SK-N-SH (cell line): ENCODE data around the gene NME3. TPM values are rescaled to one million over a fixed set of nuclear protein-coding genes. Genes with fewer than 3 reads are reported as not detected.
"Not testable (repeated sequence)": the region's sequence is repeated elsewhere in the genome, so short reads cannot be mapped to it uniquely, and the experiment has no call there.

ENCODE experiments used
- CTCF ChIA-PET: fragments of 300-600, 350-600 bp; formaldehyde crosslinking; extraction: SDS; loops from one replicate; lab custom pipeline; 2021; lab: Yijun Ruan, JAX
- POLR2A ChIA-PET: fragments of 350-600 bp; sonication (Branson Sonifier 250); formaldehyde crosslinking; extraction: SDS; loops from one replicate; lab custom pipeline; 2020; ENCODE audit warnings: antibody characterized with exemption, inconsistent platforms; lab: Yijun Ruan, JAX
- DNase-seq: peaks from one replicate; pipeline ENCODE4 v3.0.0; 2012
- H2AFZ ChIP-seq: fragments of 200-600 bp; sonication (generic); 2 replicates; pipeline ENCODE4 v1.8.1; 2016; ENCODE audit warnings: antibody characterized with exemption, mild to moderate bottlenecking, low read depth
- H3F3A ChIP-seq: fragments of 200-600 bp; sonication (generic); replicated peaks from 2 replicates; pipeline ENCODE3; 2016; ENCODE audit warnings: antibody characterized with exemption, mild to moderate bottlenecking; ENCODE audit not compliant: insufficient read depth
- H3K27ac ChIP-seq, 2 experiments: fragments of 200-500 bp in 1 of 2; fragments of 200-600 bp in 1 of 2; sonication (Bioruptor generic) in 1 of 2; sonication (generic), shearing (Covaris generic) in 1 of 2; 2 replicates each; pipeline versions ENCODE4 v1.5.1 to v1.6.1; 2014 to 2016; ENCODE audit warnings: low read depth in 2 of 2, inconsistent platforms in 1 of 2, low read length in 1 of 2, mild to moderate bottlenecking in 1 of 2, mixed read lengths in 1 of 2
- H3K27me3 ChIP-seq: fragments of 200-600 bp; sonication (generic), shearing (Covaris generic); 2 replicates; pipeline ENCODE4 v1.6.1; 2016; ENCODE audit warnings: mixed run types; ENCODE audit not compliant: insufficient read depth
- H3K36me3 ChIP-seq, 2 experiments: fragments of 200-500 bp in 1 of 2; fragments of 200-600 bp in 1 of 2; sonication (Bioruptor generic) in 1 of 2; sonication (generic) in 1 of 2; replicated peaks in 1 of 2; 2 replicates each; pipeline versions ENCODE3 to v1.5.1; 2014 to 2016; ENCODE audit warnings: low read length in 1 of 2, mild to moderate bottlenecking in 1 of 2; ENCODE audit not compliant: insufficient read depth in 2 of 2, control insufficient read depth in 1 of 2
- H3K4me1 ChIP-seq, 2 experiments: fragments of 200-500 bp in 1 of 2; fragments of 200-600 bp in 1 of 2; sonication (Bioruptor generic) in 1 of 2; sonication (generic), shearing (Covaris generic) in 1 of 2; 2 replicates each; pipeline versions ENCODE4 v1.5.1 to v1.6.1; 2014 to 2016; ENCODE audit warnings: low read depth in 1 of 2, low read length in 1 of 2, mixed run types in 1 of 2; ENCODE audit not compliant: insufficient read depth in 2 of 2, control insufficient read depth in 1 of 2
- H3K4me2 ChIP-seq: fragments of 200-600 bp; sonication (generic), shearing (Covaris generic); 2 replicates; pipeline ENCODE4 v1.6.1; 2017; ENCODE audit warnings: mixed run types
- H3K4me3 ChIP-seq, 2 experiments: fragments of 200-500 bp in 1 of 2; fragments of 200-600 bp in 1 of 2; sonication (Bioruptor generic) in 1 of 2; sonication (generic), shearing (Covaris generic) in 1 of 2; 2 replicates each; pipeline versions ENCODE4 v1.5.1 to v1.8.1; 2014 to 2016; ENCODE audit warnings: low read depth in 2 of 2, inconsistent platforms in 1 of 2, low read length in 1 of 2, mild to moderate bottlenecking in 1 of 2, mixed read lengths in 1 of 2, moderate library complexity in 1 of 2
- H3K79me2 ChIP-seq: fragments of 200-600 bp; sonication (generic); 2 replicates; pipeline ENCODE4 v1.8.1; 2017; ENCODE audit warnings: mild to moderate bottlenecking; ENCODE audit not compliant: insufficient read depth
- H3K9ac ChIP-seq: fragments of 200-600 bp; sonication (generic); 2 replicates; pipeline ENCODE4 v1.6.1; 2017; ENCODE audit warnings: mixed run types
- H3K9me2 ChIP-seq: fragments of 200-600 bp; sonication (generic); 2 replicates; pipeline ENCODE4 v1.6.1; 2017; ENCODE audit warnings: mixed run types
- H3K9me3 ChIP-seq: fragments of 200-600 bp; sonication (generic); 2 replicates; pipeline ENCODE4 v1.6.1; 2017; ENCODE audit warnings: mixed run types, mild to moderate bottlenecking, moderate library complexity
- H4K20me1 ChIP-seq: fragments of 200-600 bp; sonication (generic); 2 replicates; pipeline ENCODE4 v1.6.1; 2017; ENCODE audit warnings: mild to moderate bottlenecking, mixed run types; ENCODE audit not compliant: insufficient read depth
- EP300 ChIP-seq, 2 experiments: IDR thresholded peaks; 2 replicates each; pipeline versions ENCODE4 v1.4.0 to v1.6.1; 2012; ENCODE audit warnings: borderline replicate concordance in 1 of 2, low read depth in 1 of 2, low read length in 1 of 2
- FOSL2 ChIP-seq: IDR thresholded peaks from 2 replicates; pipeline ENCODE4 v1.4.0; 2012; ENCODE audit warnings: low read depth, mild to moderate bottlenecking, moderate library complexity, borderline replicate concordance
- POLR2AphosphoS5 ChIP-seq: IDR thresholded peaks from 2 replicates; pipeline ENCODE4 v1.6.1; 2012; ENCODE audit warnings: low read depth, low read length
- TEAD4 ChIP-seq: IDR thresholded peaks from 2 replicates; pipeline ENCODE4 v1.4.0; 2012; ENCODE audit warnings: mild to moderate bottlenecking, borderline replicate concordance; ENCODE audit not compliant: insufficient read depth
- WGBS: methylation state at CpG from one replicate; pipeline ENCODE4 v1.1.6; 2017; ENCODE audit warnings: low lambda C conversion rate; 5-methylcytosine and 5-hydroxymethylcytosine counted together
- polyA plus RNA-seq, 3 experiments: library from polyadenylated mRNA; depleted of rRNA; stranded (reverse); fragments of >200 nt; gene quantifications; 2 replicates each; pipeline ENCODE4 v1.2.3, GENCODE V29; 2012
- TF ChIP-seq, protein P1 (sequence below): fragments of 150-350 bp; IDR thresholded peaks from 2 replicates; pipeline ENCODE4 v1.6.1; 2016; ENCODE audit warnings: mild to moderate bottlenecking, low read depth, low read length

The NME3 gene
- polyA plus RNA-seq, 1 of the 3 experiments (the other 2 are of a cell fraction), result 77.2 TPM

DNA sequence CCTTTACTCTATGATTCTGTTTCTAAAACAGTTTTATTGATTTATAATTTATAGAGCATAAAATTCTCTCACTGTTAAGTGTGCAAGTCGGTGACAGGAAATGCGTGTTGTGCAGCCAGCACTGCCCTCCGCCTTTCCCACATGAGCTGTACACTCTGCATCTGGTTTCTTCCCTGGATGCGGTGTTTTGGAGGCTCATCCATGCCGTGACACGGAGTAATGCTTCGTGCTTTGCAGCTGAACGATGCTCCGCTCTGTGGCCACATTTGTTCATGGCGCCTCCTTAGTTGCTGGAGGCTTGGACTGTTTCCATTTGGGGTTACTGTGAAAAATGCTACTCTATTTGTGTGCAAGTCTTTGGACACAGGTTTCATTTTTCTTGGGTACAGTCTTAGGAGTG is 29.4 kb upstream of the NME3 start:
- Histone ChIP-seq H3K9ac (no peak overlapping the region), H3K4me3 (no peak overlapping the region), H3K9me2 (no peaks in the 10 kb centered on the region), H3K36me3 (peaks cover 0 to 4% of the 10 kb centered on the region in 2 experiments), H3K79me2 (no peaks in the 10 kb centered on the region), H3F3A (no peaks in the 10 kb centered on the region), H3K9me3 (no peaks in the 10 kb centered on the region), H3K4me2 (no peak overlapping the region), H3K27me3 (no peaks in the 10 kb centered on the region), H3K4me1 (no peaks in the 10 kb centered on the region), H3K27ac (no peak overlapping the region), H4K20me1 (no peaks in the 10 kb centered on the region), H2AFZ (no peak overlapping the region)
- 48% methylated on average over 9 of the region's 10 CpGs for WGBS
- TF ChIP-seq EP300 (IDR thresholded peaks at IDR 0.05; ENCODE audit: borderline replicate concordance in 1 of 2, low read depth in 1 of 2, low read length in 1 of 2), result no peak
- no peak for TF ChIP-seq TEAD4
- no peak for TF ChIP-seq FOSL2
- CTCF ChIA-PET, result no interaction called here
- no peak for DNase-seq
- POLR2A ChIA-PET, result no interaction called here

DNA sequence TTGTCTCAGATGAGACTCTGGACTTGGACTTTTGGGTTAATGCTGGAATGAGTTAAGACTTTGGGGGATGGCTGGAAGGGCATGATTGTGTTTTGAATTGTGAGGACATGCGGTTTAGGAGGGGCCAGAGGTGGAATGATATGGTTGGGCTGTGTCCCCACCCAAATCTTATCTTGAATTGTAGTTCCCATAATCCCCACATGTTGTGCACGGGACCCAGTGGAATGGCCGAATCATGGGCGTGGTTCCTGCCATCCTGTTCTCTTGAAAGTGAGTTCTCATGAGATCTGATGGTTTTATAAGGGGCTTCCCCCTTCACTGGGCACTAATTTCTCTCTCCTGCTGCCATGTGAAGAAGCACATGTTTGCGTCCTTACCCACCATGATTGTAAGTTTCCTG is 27.9 kb upstream of the NME3 start:
- H3K4me3 ChIP-seq, DNase-seq, H4K20me1 ChIP-seq, H3F3A ChIP-seq, H3K79me2 ChIP-seq, H3K4me1 ChIP-seq, H3K4me2 ChIP-seq, H3K9ac ChIP-seq, CTCF ChIA-PET, H3K9me2 ChIP-seq, H2AFZ ChIP-seq, H3K27me3 ChIP-seq, H3K36me3 ChIP-seq, H3K9me3 ChIP-seq, POLR2A ChIA-PET, H3K27ac ChIP-seq: not testable (repeated sequence)
- 62% methylated on average over 5 of the region's 5 CpGs for WGBS

DNA sequence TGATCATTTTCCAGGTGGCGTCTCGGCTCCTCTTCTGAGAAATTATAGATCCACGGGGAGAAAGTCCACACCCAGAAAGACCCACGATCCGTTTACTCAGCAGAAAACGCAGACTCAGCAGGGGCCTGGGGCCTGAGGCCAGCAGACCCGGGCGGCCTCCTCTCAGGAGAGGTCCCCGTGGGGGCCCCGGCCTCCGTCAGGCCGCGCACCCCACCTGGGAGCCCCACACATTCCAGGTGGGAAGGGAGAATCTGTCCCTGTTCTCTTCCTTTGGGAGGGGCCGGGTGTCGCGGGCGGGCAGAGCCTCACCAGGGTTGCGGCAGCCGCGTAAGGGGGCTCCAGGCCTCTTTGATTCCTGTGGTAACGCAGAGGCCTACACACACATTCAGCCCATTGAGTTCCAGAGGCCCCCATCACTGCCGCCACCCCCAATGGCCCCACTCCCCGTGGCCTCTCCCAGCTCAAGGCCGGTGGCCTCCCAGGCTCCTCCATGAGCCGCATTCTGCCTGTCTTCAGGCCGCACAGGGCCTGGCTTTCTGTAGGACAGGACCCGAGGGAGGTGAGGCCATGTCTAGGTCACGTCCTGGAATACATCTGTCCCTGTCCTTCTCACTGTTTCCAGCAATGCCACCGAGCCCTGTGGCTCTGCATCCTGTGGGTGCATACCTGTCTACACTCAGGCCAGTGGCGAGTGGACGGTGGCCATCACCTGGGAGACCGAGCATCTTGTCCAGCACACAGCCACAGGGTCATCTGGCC is 23.7 kb upstream of the NME3 start:
- CTCF ChIA-PET, result interaction anchor here (1.1 kb wide), 1 partner anchor 134 kb away, joined by 3 read pairs; no protein-coding TSS in a partner anchor
- no peak overlapping the region for H2AFZ ChIP-seq

More for the DNA sequence above, 23.7 kb upstream of the NME3 start:
- no peaks in the 10 kb centered on the region; a peak in 1 of 4 replicates for H3K4me1 ChIP-seq
- POLR2A ChIA-PET, result interaction anchor here (0.7 kb wide), 1 partner anchor 50 kb away, joined by 3 read pairs; no protein-coding TSS in a partner anchor
- H3K4me3 ChIP-seq, result no peak overlapping the region
- no peak overlapping the region for H3K27ac ChIP-seq
- no peaks in the 10 kb centered on the region for H3K27me3 ChIP-seq
- H3K79me2 ChIP-seq, result no peaks in the 10 kb centered on the region
- H3K9me3 ChIP-seq, result no peaks in the 10 kb centered on the region
- H3K36me3 ChIP-seq, result peaks cover 0 to 12% of the 10 kb centered on the region in 2 experiments
- TF ChIP-seq, protein P1, sequence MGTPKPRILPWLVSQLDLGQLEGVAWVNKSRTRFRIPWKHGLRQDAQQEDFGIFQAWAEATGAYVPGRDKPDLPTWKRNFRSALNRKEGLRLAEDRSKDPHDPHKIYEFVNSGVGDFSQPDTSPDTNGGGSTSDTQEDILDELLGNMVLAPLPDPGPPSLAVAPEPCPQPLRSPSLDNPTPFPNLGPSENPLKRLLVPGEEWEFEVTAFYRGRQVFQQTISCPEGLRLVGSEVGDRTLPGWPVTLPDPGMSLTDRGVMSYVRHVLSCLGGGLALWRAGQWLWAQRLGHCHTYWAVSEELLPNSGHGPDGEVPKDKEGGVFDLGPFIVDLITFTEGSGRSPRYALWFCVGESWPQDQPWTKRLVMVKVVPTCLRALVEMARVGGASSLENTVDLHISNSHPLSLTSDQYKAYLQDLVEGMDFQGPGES, result no peak
- no peak for TF ChIP-seq POLR2AphosphoS5
- no peaks in the 10 kb centered on the region for H4K20me1 ChIP-seq
- no peak overlapping the region for H3K4me2 ChIP-seq
- H3K9ac ChIP-seq, result no peak overlapping the region
- no peaks in the 10 kb centered on the region for H3K9me2 ChIP-seq
- 88% methylated on average over 18 of the region's 32 CpGs for WGBS
- H3F3A ChIP-seq, result no peaks in the 10 kb centered on the region
- no peak for DNase-seq
